OCI-LY7 (cell line): ENCODE results near the gene ABCG8. TPM values are rescaled to one million over a fixed set of nuclear protein-coding genes. Genes with fewer than 3 reads are reported as not detected.

ENCODE experiments used
- BruUV-seq: library from RNA; stranded (reverse); fragments of 400-500 nt; replicated peaks from 2 replicates; lab custom pipeline; 2021; lab: Mats Ljungman, UMichigan
- CTCF ChIA-PET: fragments of 300-600 bp; sonication (Branson Sonifier 250); formaldehyde crosslinking; loops from one replicate; lab custom pipeline; 2022; ENCODE audit warnings: antibody characterized with exemption; ENCODE audit not compliant: unreplicated experiment; lab: Charles Lee
- POLR2A ChIA-PET: fragments of 300-600 bp; sonication (Branson Sonifier 250); formaldehyde crosslinking; loops from one replicate; lab custom pipeline; 2022; ENCODE audit warnings: antibody characterized with exemption; lab: Charles Lee
- DNase-seq: peaks from one replicate; pipeline ENCODE4 v3.0.0-alpha.2; 2015; ENCODE audit warnings: low spot score
- H2AFZ ChIP-seq: fragments of 200-600 bp; sonication (generic), shearing (Covaris generic); 2 replicates; pipeline ENCODE4 v1.6.1; 2014; ENCODE audit warnings: mild to moderate bottlenecking, antibody characterized with exemption, low read length, moderate library complexity
- H3K27ac ChIP-seq: fragments of 200-600 bp; sonication (generic); 2 replicates; pipeline ENCODE4 v1.5.1; 2014; ENCODE audit warnings: mixed run types, low read depth, mild to moderate bottlenecking, moderate library complexity, low read length, inconsistent platforms; ENCODE audit not compliant: poor library complexity, severe bottlenecking
- H3K36me3 ChIP-seq: fragments of 200-600 bp; sonication (generic); 2 replicates; pipeline ENCODE4 v1.6.1; 2014; ENCODE audit warnings: mild to moderate bottlenecking, antibody characterized with exemption, low read length, moderate library complexity, mixed read lengths; ENCODE audit not compliant: insufficient read depth
- H3K4me1 ChIP-seq: fragments of 200-600 bp; sonication (generic); 2 replicates; pipeline ENCODE4 v1.5.1; 2014; ENCODE audit warnings: mild to moderate bottlenecking, low read length; ENCODE audit not compliant: insufficient read depth, poor library complexity, severe bottlenecking
- H3K4me2 ChIP-seq: fragments of 200-600 bp; sonication (generic); 2 replicates; pipeline ENCODE4 v1.6.1; 2014; ENCODE audit warnings: mild to moderate bottlenecking, low read length
- H3K4me3 ChIP-seq: fragments of 200-600 bp; sonication (generic); 2 replicates; pipeline ENCODE4 v1.5.1; 2014; ENCODE audit warnings: mild to moderate bottlenecking, low read depth, low read length; ENCODE audit not compliant: poor library complexity, severe bottlenecking
- H3K79me2 ChIP-seq: fragments of 200-600 bp; sonication (generic); 2 replicates; pipeline ENCODE4 v1.6.1; 2016; ENCODE audit warnings: low read depth, mild to moderate bottlenecking, low read length, moderate library complexity, mixed read lengths; ENCODE audit not compliant: insufficient read depth
- H3K9me2 ChIP-seq: fragments of 200-600 bp; sonication (generic); 2 replicates; pipeline ENCODE4 v1.6.1; 2016; ENCODE audit warnings: mild to moderate bottlenecking, low read length, mixed read lengths; ENCODE audit not compliant: insufficient read depth
- H3K9me3 ChIP-seq: fragments of 200-600 bp; sonication (generic); 2 replicates; pipeline ENCODE4 v1.6.1; 2014; ENCODE audit warnings: mild to moderate bottlenecking, mixed run types, low read length, mixed read lengths
- H4K20me1 ChIP-seq: fragments of 200-600 bp; sonication (generic); 2 replicates; pipeline ENCODE4 v1.6.1; 2014; ENCODE audit warnings: mild to moderate bottlenecking, antibody characterized with exemption, low read length, moderate library complexity, mixed read lengths; ENCODE audit not compliant: insufficient read depth
- CTCF ChIP-seq: fragments of 200-600 bp; sonication (generic); conservative IDR thresholded peaks from 2 replicates; pipeline ENCODE4 v1.5.1; 2014; ENCODE audit warnings: mild to moderate bottlenecking, antibody characterized with exemption, low read length, moderate library complexity, mixed read lengths
- EZH2phosphoT487 ChIP-seq: fragments of 200-600 bp; sonication (generic); IDR thresholded peaks from 2 replicates; pipeline ENCODE4 v1.6.1; 2018; ENCODE audit warnings: low read depth, borderline replicate concordance, mild to moderate bottlenecking, mixed run types, antibody characterized with exemption, low read length, moderate library complexity, mixed read lengths
- intact Hi-C: fragments of 100-400 bp; cut with micrococcal nuclease; formaldehyde crosslinking; loops from one replicate; pipeline ENCODE4 v1.10.0; 2022; ENCODE audit not compliant: unreplicated experiment
- total RNA-seq, 2 experiments: library from RNA; depleted of rRNA in 1 of 2; stranded (reverse); fragments of >200 nt in 1 of 2; shearing (Covaris generic) in 1 of 2; gene quantifications; 2 replicates each; pipeline ENCODE4 v1.2.3, GENCODE V29; 2014 to 2022

Gene ABCG8
- total RNA-seq, 2 experiments from 2014 or later = not detected

DNA sequence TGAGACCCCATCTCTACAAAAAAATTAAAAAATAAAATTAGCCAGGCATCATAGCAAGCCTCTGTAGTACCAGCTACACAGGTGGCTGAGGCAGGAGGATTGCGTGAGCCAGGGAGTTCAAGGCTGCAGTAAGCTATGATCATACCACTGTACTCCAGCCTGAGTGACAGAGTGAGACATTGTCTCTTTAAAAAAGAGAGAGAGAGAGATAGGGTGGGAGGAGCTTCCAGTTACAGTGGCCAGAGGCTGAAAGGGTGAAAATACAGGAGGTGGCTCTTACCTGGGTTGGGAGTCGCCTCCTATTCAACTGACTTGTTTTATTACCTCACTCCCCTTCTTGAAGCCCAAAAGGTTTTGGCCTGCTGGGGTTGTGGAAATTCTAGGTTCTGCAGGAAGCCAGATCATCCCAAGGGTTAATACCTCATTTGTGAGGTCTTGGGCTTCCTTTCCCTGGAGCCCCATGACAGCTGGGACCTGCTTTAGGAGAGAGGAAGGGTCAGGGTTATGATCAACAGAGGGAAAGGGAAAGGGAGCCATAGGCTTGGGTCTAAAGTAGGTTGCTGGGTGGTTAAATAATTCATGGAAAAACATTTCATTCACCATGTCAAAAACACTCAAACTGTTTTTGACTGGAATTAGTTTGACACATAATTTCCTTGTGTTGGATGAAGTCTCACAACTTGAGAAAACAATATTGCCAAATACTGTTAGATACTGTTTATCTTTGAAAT lies 47.6 kb upstream of the ABCG8 start:
- no peaks in the 10 kb centered on the region; the same call in 1 of the 2 replicates for H4K20me1 ChIP-seq
- POLR2A ChIA-PET = no interaction called here
- H3K9me2 ChIP-seq = no peaks in the 10 kb centered on the region
- H2AFZ ChIP-seq = no peak overlapping the region
- no peak for DNase-seq
- H3K27ac ChIP-seq = no peak overlapping the region
- H3K9me3 ChIP-seq = no peaks in the 10 kb centered on the region
- intact Hi-C loops = no loop called here
- TF ChIP-seq CTCF (no peak), EZH2phosphoT487 (no peak)
- H3K4me1 ChIP-seq = no peaks in the 10 kb centered on the region
- no TSS peak for BruUV-seq
- no peak overlapping the region for H3K4me2 ChIP-seq
- H3K36me3 ChIP-seq = no peaks in the 10 kb centered on the region
- no peak overlapping the region for H3K4me3 ChIP-seq
- CTCF ChIA-PET = no interaction called here
- no peaks in the 10 kb centered on the region for H3K79me2 ChIP-seq

DNA sequence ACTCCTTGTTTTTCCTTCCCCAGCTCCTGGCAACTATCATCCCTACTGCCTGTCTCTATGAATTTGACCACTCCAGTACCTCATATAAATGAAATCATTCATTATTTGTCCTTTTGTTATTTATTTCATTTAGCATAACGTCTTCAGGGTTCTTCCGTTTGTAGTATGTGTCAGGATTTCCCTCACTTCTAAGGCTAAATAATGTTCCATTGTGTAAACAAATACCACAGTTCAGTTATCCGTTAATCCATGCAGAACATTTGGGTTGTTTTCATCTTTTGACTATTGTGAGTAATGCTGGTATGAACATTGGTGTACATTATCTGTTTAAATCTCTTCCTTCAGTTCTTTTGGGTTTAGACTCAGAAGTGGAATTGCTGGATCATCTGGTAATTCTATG lies 46.1 kb upstream of the ABCG8 start:
- intact Hi-C loops = no loop called here
- TF ChIP-seq CTCF = no peak
- no peak for TF ChIP-seq EZH2phosphoT487
- H3K4me2 ChIP-seq = no peak overlapping the region
- no peaks in the 10 kb centered on the region for H3K79me2 ChIP-seq
- BruUV-seq = no TSS peak
- no peaks in the 10 kb centered on the region for H3K9me3 ChIP-seq
- no peaks in the 10 kb centered on the region; the same call in 1 of the 2 replicates for H4K20me1 ChIP-seq
- no peaks in the 10 kb centered on the region for H3K4me1 ChIP-seq
- ChIA-PET CTCF (no interaction called here), POLR2A (no interaction called here)
- no peak for DNase-seq
- no peaks in the 10 kb centered on the region for H3K9me2 ChIP-seq
- H3K27ac ChIP-seq = no peak overlapping the region
- no peaks in the 10 kb centered on the region for H3K36me3 ChIP-seq
- no peak overlapping the region for H3K4me3 ChIP-seq
- no peak overlapping the region for H2AFZ ChIP-seq

DNA sequence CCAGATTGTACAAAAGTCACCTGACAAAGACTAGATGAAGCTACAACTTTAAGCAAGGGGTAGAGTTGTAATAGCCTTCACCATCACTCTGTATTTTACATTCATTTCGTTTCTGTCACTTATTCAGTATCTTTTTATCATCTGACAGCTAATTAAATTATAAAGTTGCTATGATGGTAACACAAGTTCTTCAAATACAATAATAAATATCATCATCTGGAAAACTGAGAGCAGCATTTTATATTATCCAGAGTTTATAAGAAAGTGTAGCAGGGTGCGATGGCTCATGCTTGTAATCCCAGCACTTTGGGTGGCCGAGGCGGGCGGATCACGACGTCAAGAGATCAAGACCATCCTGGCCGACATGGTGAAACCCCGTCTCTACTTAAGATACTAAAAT lies 43.8 kb upstream of the ABCG8 start:
- Histone ChIP-seq H3K4me3 (no peak overlapping the region), H3K79me2 (no peaks in the 10 kb centered on the region), H3K9me2 (no peaks in the 10 kb centered on the region), H3K36me3 (no peaks in the 10 kb centered on the region), H3K27ac (no peak overlapping the region), H4K20me1 (no peaks in the 10 kb centered on the region; the same call in 1 of the 2 replicates), H3K9me3 (no peaks in the 10 kb centered on the region), H3K4me1 (no peaks in the 10 kb centered on the region), H3K4me2 (no peak overlapping the region), H2AFZ (no peak overlapping the region)
- BruUV-seq = no TSS peak
- POLR2A ChIA-PET = interaction anchor here (1.7 kb wide), 1 partner anchor 20 kb away, joined by 4 read pairs; no protein-coding TSS in a partner anchor
- DNase-seq = no peak
- intact Hi-C loops = no loop called here
- CTCF ChIA-PET = no interaction called here
- TF ChIP-seq CTCF (no peak), EZH2phosphoT487 (no peak)
